HG02623 (cell line): Measurements from ENCODE around the gene MDFIC2.

ENCODE experiments used
- ATAC-seq: cut with Tn5 transposase; IDR thresholded peaks from one replicate; pipeline ENCODE4 v1.9.1; 2021; ENCODE audit warnings: moderate library complexity; ENCODE audit not compliant: unreplicated experiment

The MDFIC2 gene

GRCh38 chr3:70183781-70184504 is 128.5 kb downstream of the MDFIC2 start:
- no peak for ATAC-seq

GRCh38 chr3:70182166-70182565 is 130.3 kb downstream of the MDFIC2 start:
- ATAC-seq = no peak

- ATAC-seq = peak; percentile 44
These were observed 131.8 kb downstream of the MDFIC2 start for GRCh38 chr3:70180664-70181063.

- peak; percentile 52 for ATAC-seq
These were observed 133.3 kb downstream of the MDFIC2 start for GRCh38 chr3:70179111-70179510.

GRCh38 chr3:70177881-70178645 is 134.4 kb downstream of the MDFIC2 start:
- no peak for ATAC-seq

- ATAC-seq = no peak
These were observed 136.2 kb downstream of the MDFIC2 start for GRCh38 chr3:70176224-70176623.

GRCh38 chr3:70156808-70157207 is 155.6 kb downstream of the MDFIC2 start:
- no peak for ATAC-seq

GRCh38 chr3:70150599-70150998 is 161.8 kb downstream of the MDFIC2 start:
- no peak for ATAC-seq

GRCh38 chr3:70149714-70150400 is 162.6 kb downstream of the MDFIC2 start:
- no peak for ATAC-seq
